Vagina (tissue), 2 donors: Measurements from ENCODE around the gene CDIP1.

Experiments
- POLR2A ChIP-seq, 2 donors: fragments of 450-650 bp; IDR thresholded peaks; one replicate each; pipeline ENCODE4 v1.6.1; 2017; ENCODE audit warnings: antibody characterized with exemption in 2 of 2, mild to moderate bottlenecking in 2 of 2, moderate library complexity in 2 of 2
- POLR2AphosphoS5 ChIP-seq, 2 donors: sonication (generic); formaldehyde crosslinking; IDR thresholded peaks; one replicate each; pipeline ENCODE4 v1.9.0; 2017; ENCODE audit warnings: antibody characterized with exemption in 2 of 2, mild to moderate bottlenecking in 2 of 2, low read depth in 1 of 2; ENCODE audit not compliant: insufficient read depth in 1 of 2
- TF ChIP-seq, protein P1 (sequence below), 3 experiments: fragments of 450-650 bp in 2 of 3; fragments of 200-600 bp in 1 of 3; sonication (generic) in 1 of 3; IDR thresholded peaks; one replicate each; pipeline ENCODE4 v1.5.1; 2017 to 2019; ENCODE audit warnings: antibody characterized with exemption in 3 of 3, mild to moderate bottlenecking in 2 of 3, moderate library complexity in 2 of 3

DNA sequence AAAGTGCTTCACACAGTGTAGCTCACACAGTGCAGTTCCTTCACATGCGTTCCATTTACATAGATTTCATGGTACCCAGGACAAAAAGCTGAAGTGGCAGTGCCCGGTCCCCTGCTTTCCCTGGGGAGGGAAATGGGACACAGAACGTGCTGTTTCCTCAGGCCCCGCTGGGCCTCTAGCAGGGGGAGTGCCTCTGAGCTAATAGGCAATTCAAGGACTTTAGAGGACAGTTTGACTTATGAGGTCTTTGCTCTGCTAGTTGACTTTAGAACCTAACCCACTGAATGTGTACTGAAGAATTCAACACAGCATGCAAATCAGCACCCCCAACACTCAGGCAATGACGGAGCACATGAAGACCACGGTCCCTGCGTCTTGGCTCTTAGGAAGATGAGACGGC lies 6.8 kb downstream of the CDIP1 start:
- TF ChIP-seq, protein P1, sequence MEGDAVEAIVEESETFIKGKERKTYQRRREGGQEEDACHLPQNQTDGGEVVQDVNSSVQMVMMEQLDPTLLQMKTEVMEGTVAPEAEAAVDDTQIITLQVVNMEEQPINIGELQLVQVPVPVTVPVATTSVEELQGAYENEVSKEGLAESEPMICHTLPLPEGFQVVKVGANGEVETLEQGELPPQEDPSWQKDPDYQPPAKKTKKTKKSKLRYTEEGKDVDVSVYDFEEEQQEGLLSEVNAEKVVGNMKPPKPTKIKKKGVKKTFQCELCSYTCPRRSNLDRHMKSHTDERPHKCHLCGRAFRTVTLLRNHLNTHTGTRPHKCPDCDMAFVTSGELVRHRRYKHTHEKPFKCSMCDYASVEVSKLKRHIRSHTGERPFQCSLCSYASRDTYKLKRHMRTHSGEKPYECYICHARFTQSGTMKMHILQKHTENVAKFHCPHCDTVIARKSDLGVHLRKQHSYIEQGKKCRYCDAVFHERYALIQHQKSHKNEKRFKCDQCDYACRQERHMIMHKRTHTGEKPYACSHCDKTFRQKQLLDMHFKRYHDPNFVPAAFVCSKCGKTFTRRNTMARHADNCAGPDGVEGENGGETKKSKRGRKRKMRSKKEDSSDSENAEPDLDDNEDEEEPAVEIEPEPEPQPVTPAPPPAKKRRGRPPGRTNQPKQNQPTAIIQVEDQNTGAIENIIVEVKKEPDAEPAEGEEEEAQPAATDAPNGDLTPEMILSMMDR (IDR thresholded peaks at IDR 0.05): no peak
- no peak for TF ChIP-seq POLR2A (IDR thresholded peaks at IDR 0.05)
- TF ChIP-seq POLR2AphosphoS5 (IDR thresholded peaks at IDR 0.05; ENCODE audit: insufficient read depth in 1 of 2, low read depth in 1 of 2): no peak
